Liver (tissue), 9 donors: Measurements from ENCODE around the gene RTN1. TPM values are rescaled to one million over a fixed set of nuclear protein-coding genes. Genes with fewer than 3 reads are reported as not detected.

Experiments used
- DNase-seq: peaks from one replicate; pipeline ENCODE4 v3.0.0-alpha.2; 2017; ENCODE audit warnings: low spot score
- H3K27ac ChIP-seq, 2 donors: one replicate each; pipeline ENCODE4 v1.7.0; 2013; ENCODE audit warnings: inconsistent platforms in 2 of 2, low read length in 2 of 2, control low read depth in 1 of 2, low read depth in 1 of 2, mild to moderate bottlenecking in 1 of 2
- H3K27me3 ChIP-seq, 4 donors: one replicate each; pipeline versions ENCODE4 v1.6.1 to v1.7.0; 2013; ENCODE audit warnings: low read length in 3 of 4, inconsistent platforms in 1 of 4, mild to moderate bottlenecking in 1 of 4, moderate library complexity in 1 of 4; ENCODE audit not compliant: control insufficient read depth in 4 of 4, insufficient read depth in 4 of 4
- H3K36me3 ChIP-seq, 4 donors: one replicate each; pipeline versions ENCODE4 v1.6.1 to v1.7.0; 2013; ENCODE audit warnings: low read length in 3 of 4, mild to moderate bottlenecking in 3 of 4, low read depth in 1 of 4, moderate library complexity in 1 of 4; ENCODE audit not compliant: control insufficient read depth in 4 of 4, insufficient read depth in 3 of 4
- H3K4me1 ChIP-seq, 4 donors: one replicate each; pipeline versions ENCODE4 v1.6.1 to v1.7.0; 2013; ENCODE audit warnings: low read length in 3 of 4, mild to moderate bottlenecking in 3 of 4, moderate library complexity in 1 of 4; ENCODE audit not compliant: control insufficient read depth in 4 of 4, insufficient read depth in 4 of 4
- H3K4me3 ChIP-seq, 3 donors: one replicate each; pipeline versions ENCODE4 v1.6.1 to v1.7.0; 2013; ENCODE audit warnings: low read length in 3 of 3, control low read depth in 1 of 3, low read depth in 1 of 3, mild to moderate bottlenecking in 1 of 3
- H3K9ac ChIP-seq, 2 donors: one replicate each; pipeline ENCODE4 v1.7.0; 2013; ENCODE audit warnings: low read length in 2 of 2, mild to moderate bottlenecking in 2 of 2, moderate library complexity in 2 of 2, control low read depth in 1 of 2, low read depth in 1 of 2
- H3K9me3 ChIP-seq, 4 donors: one replicate each; pipeline versions ENCODE4 v1.6.1 to v1.7.0; 2013; ENCODE audit warnings: low read length in 3 of 4; ENCODE audit not compliant: control insufficient read depth in 4 of 4
- ATF3 ChIP-seq: IDR thresholded peaks from 2 replicates; pipeline ENCODE4 v1.6.1; 2016; ENCODE audit warnings: antibody characterized with exemption
- CTCF ChIP-seq: fragments of 150-350 bp; IDR thresholded peaks from 2 replicates; pipeline ENCODE4 v1.5.1; 2017; ENCODE audit warnings: improper control_type of control experiment, low read depth, low read length; ENCODE audit not compliant: missing input control
- EGR1 ChIP-seq, 2 donors: IDR thresholded peaks; 2 replicates each; pipeline ENCODE4 v1.6.1; 2016 to 2018; ENCODE audit warnings: antibody characterized with exemption in 2 of 2, low read depth in 2 of 2
- FOXA1 ChIP-seq: IDR thresholded peaks from 2 replicates; pipeline ENCODE4 v1.6.1; 2016; ENCODE audit warnings: antibody characterized with exemption
- FOXA2 ChIP-seq: IDR thresholded peaks from 2 replicates; pipeline ENCODE4 v1.6.1; 2016; ENCODE audit warnings: antibody characterized with exemption
- GABPA ChIP-seq, 2 donors: IDR thresholded peaks in 1 of 2; conservative IDR thresholded peaks in 1 of 2; 2 replicates each; pipeline ENCODE4 v1.6.1; 2016; ENCODE audit warnings: antibody characterized with exemption in 2 of 2, mild to moderate bottlenecking in 1 of 2, moderate library complexity in 1 of 2
- HNF4A ChIP-seq, 2 donors: conservative IDR thresholded peaks; 2 replicates each; pipeline ENCODE4 v1.6.1; 2016; ENCODE audit warnings: antibody characterized with exemption in 2 of 2, mild to moderate bottlenecking in 2 of 2
- HNF4G ChIP-seq: IDR thresholded peaks from 2 replicates; pipeline ENCODE4 v1.6.1; 2016; ENCODE audit warnings: antibody characterized with exemption
- JUND ChIP-seq, 2 donors: IDR thresholded peaks; 2 replicates each; pipeline ENCODE4 v1.6.1; 2016; ENCODE audit warnings: antibody characterized with exemption in 2 of 2
- MAX ChIP-seq: IDR thresholded peaks from 2 replicates; pipeline ENCODE4 v1.6.1; 2016; ENCODE audit warnings: antibody characterized with exemption
- NR2F2 ChIP-seq: IDR thresholded peaks from 2 replicates; pipeline ENCODE4 v1.6.1; 2016; ENCODE audit warnings: antibody characterized with exemption
- RAD21 ChIP-seq, 2 donors: IDR thresholded peaks; 2 replicates each; pipeline ENCODE4 v1.6.1; 2016; ENCODE audit warnings: antibody characterized with exemption in 2 of 2, mild to moderate bottlenecking in 2 of 2
- REST ChIP-seq: IDR thresholded peaks from 2 replicates; pipeline ENCODE4 v1.6.1; 2016; ENCODE audit warnings: antibody characterized with exemption, mild to moderate bottlenecking
- RXRA ChIP-seq, 2 donors: IDR thresholded peaks; 2 replicates each; pipeline ENCODE4 v1.6.1; 2017 to 2018; ENCODE audit warnings: antibody characterized with exemption in 2 of 2, mild to moderate bottlenecking in 1 of 2
- TAF1 ChIP-seq: conservative IDR thresholded peaks from 2 replicates; pipeline ENCODE4 v1.6.1; 2016; ENCODE audit warnings: antibody characterized with exemption, mild to moderate bottlenecking
- YY1 ChIP-seq: IDR thresholded peaks from 2 replicates; pipeline ENCODE4 v1.6.1; 2016; ENCODE audit warnings: antibody characterized with exemption, mild to moderate bottlenecking
- ZBTB33 ChIP-seq: IDR thresholded peaks from 2 replicates; pipeline ENCODE4 v1.6.1; 2016; ENCODE audit warnings: antibody characterized with exemption
- WGBS: extraction: QIAGEN DNeasy Blood & Tissue Kit; methylation state at CpG from one replicate; pipeline ENCODE4 v1.1.7; 2013; 5-methylcytosine and 5-hydroxymethylcytosine counted together
- polyA plus RNA-seq, 2 donors: library from polyadenylated mRNA; stranded (reverse) in 1 of 2; unstranded in 1 of 2; fragments of 200-250 nt in 1 of 2; fragments of >200 nt in 1 of 2; fragmentation: Nextera tagmentation in 1 of 2; extraction: Ambion mirVana in 1 of 2; gene quantifications; one replicate each; pipeline versions ENCODE4 v1.2.1 to v1.2.3, GENCODE V29; 2013 to 2015
- total RNA-seq, 2 donors: library from RNA; depleted of rRNA; stranded (reverse); fragments of >200 nt; gene quantifications; one replicate each; pipeline ENCODE4 v1.2.3, GENCODE V29; 2014
- donor health status: healthy.
- donor health status: healthy.
- donor health status: healthy.
- donor health status: healthy.
- donor health status: healthy.

RTN1 gene
- total and polyA plus RNA-seq, 4 donors = 0.08 to 1.8 (median 0.37) TPM

GRCh38 chr14:59832653-59833294 lies 37.8 kb downstream of the RTN1 start:
- 89% methylated on average over 2 of the region's 2 CpGs for WGBS
- no peaks in the 10 kb centered on the region for H3K27me3 ChIP-seq
- H3K36me3 ChIP-seq = no peaks in the 10 kb centered on the region
- H3K9me3 ChIP-seq = no peaks in the 10 kb centered on the region
- TF ChIP-seq TAF1 (no peak), JUND (IDR thresholded peaks at IDR 0.05) (no peak), RXRA (IDR thresholded peaks at IDR 0.05) (no peak), HNF4A (conservative IDR thresholded peaks at IDR 0.05) (no peak), HNF4G (no peak), YY1 (no peak), GABPA (IDR thresholded peaks at IDR 0.05 in 1 of 2, conservative IDR thresholded peaks at IDR 0.05 in 1 of 2) (no peak), ATF3 (no peak), EGR1 (IDR thresholded peaks at IDR 0.05; ENCODE audit: low read depth in 2 of 2) (no peak), CTCF (no peak), NR2F2 (no peak), RAD21 (IDR thresholded peaks at IDR 0.05) (no peak), REST (no peak), FOXA1 (no peak), MAX (no peak), FOXA2 (no peak), ZBTB33 (no peak)
- no peak overlapping the region for H3K27ac ChIP-seq
- H3K4me1 ChIP-seq = no peaks in the 10 kb centered on the region
- no peak overlapping the region for H3K4me3 ChIP-seq
- no peak overlapping the region for H3K9ac ChIP-seq
- DNase-seq = no peak
